IgD-negative memory B cell (primary cell): Measurements from ENCODE around the gene GATAD1. TPM values are rescaled to one million over a fixed set of nuclear protein-coding genes. Genes with fewer than 3 reads are reported as not detected.

ENCODE experiments used
- H3K27ac Mint-ChIP-seq, 3 donors: one replicate each; pipeline ENCODE4 v1.8.0; 2020 to 2022; ENCODE audit warnings: mild to moderate bottlenecking in 3 of 3, mixed read lengths in 3 of 3, moderate library complexity in 1 of 3
- H3K27me3 Mint-ChIP-seq: one replicate; pipeline ENCODE4 v1.8.0; 2021; ENCODE audit warnings: mixed read lengths
- H3K36me3 Mint-ChIP-seq: one replicate; pipeline ENCODE4 v1.8.0; 2020; ENCODE audit warnings: mild to moderate bottlenecking, mixed read lengths
- H3K4me1 Mint-ChIP-seq, 3 donors: one replicate each; pipeline ENCODE4 v1.8.0; 2020 to 2022; ENCODE audit warnings: mixed read lengths in 3 of 3, mild to moderate bottlenecking in 1 of 3
- H3K4me3 Mint-ChIP-seq, 4 donors: one replicate each; pipeline ENCODE4 v1.8.0; 2020 to 2022; ENCODE audit warnings: mild to moderate bottlenecking in 4 of 4, mixed read lengths in 4 of 4, moderate library complexity in 3 of 4
- H3K9me3 Mint-ChIP-seq, 3 donors: one replicate each; pipeline ENCODE4 v1.8.0; 2020 to 2021; ENCODE audit warnings: mixed read lengths in 3 of 3, mild to moderate bottlenecking in 1 of 3
- polyA plus RNA-seq: library from polyadenylated mRNA; unstranded; fragments of 300-500 nt; fragmentation: Illumina TruSeq; gene quantifications from one replicate; pipeline ENCODE4 v1.2.3, GENCODE V29; 2021

The GATAD1 gene
- polyA plus RNA-seq, 1 donor from 2014 or later = 19.0 TPM

DNA sequence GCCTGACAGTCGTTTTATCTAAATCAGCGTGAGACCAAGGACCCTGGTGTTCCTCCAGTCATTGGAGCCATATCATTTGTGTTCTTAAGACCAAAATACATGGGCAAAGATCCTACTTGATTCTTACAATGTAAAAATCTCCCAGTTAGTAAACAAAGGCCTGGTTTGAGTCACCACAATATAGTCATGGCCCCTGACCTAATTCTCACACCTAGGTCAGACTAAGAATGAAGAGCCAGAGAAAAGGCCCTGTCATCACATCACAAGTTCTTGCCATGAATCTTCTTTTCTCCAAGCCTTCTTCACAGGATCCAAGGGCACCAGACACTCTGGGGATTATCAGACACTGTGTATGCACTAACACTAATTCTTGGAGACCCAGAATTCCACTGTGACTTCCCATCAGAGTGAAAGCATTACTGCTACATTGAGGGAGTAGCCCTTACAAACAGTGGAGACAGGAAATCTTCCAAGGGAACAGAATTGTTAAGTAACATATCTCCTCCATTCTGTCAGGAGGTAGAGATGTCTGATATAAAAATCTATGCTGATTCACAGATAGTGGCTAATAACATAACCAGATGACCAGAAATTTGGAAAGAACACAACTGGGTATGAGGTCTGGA lies 38.1 kb downstream of the GATAD1 start:
- Mint-ChIP-seq H3K4me1 (no peaks in the 10 kb centered on the region), H3K27me3 (no peaks in the 10 kb centered on the region), H3K27ac (no peak overlapping the region), H3K9me3 (no peaks in the 10 kb centered on the region), H3K4me3 (no peak overlapping the region), H3K36me3 (no peaks in the 10 kb centered on the region)

DNA sequence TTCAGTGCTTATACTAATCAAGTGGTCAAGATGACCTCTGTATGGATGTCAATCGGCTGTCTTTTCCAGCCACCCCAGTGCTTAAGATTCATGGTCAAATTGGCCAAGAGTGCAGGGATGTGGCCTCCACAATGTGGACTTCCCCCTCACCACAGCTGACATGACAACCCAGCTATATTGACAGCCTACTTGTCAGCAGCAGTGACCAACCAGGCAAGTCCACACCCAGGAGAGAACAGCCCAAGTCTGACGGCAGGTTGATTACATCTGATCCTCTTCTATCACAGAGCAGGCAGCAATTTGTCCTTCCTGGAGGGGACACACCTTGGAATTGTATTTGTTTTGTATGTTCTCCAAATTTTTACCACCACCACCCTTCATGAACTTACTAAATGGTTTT lies 38.7 kb downstream of the GATAD1 start:
- Mint-ChIP-seq H3K27ac (no peak overlapping the region), H3K4me1 (no peaks in the 10 kb centered on the region), H3K4me3 (no peak overlapping the region), H3K36me3 (peaks cover 1% of the 10 kb centered on the region), H3K27me3 (no peaks in the 10 kb centered on the region), H3K9me3 (no peaks in the 10 kb centered on the region)

- Mint-ChIP-seq H3K36me3 (peaks cover 3% of the 10 kb centered on the region), H3K9me3 (no peaks in the 10 kb centered on the region), H3K27me3 (no peaks in the 10 kb centered on the region), H3K27ac (no peak overlapping the region), H3K4me1 (no peaks in the 10 kb centered on the region), H3K4me3 (no peak overlapping the region)
These were observed 40.5 kb downstream of the GATAD1 start for GRCh38 chr7:92487804-92488203.

GRCh38 chr7:92489634-92490033 lies 42.4 kb downstream of the GATAD1 start:
- Mint-ChIP-seq H3K9me3 (no peaks in the 10 kb centered on the region), H3K36me3 (peaks cover 5% of the 10 kb centered on the region), H3K4me1 (no peaks in the 10 kb centered on the region), H3K27me3 (no peaks in the 10 kb centered on the region), H3K27ac (no peak overlapping the region), H3K4me3 (no peak overlapping the region)

DNA sequence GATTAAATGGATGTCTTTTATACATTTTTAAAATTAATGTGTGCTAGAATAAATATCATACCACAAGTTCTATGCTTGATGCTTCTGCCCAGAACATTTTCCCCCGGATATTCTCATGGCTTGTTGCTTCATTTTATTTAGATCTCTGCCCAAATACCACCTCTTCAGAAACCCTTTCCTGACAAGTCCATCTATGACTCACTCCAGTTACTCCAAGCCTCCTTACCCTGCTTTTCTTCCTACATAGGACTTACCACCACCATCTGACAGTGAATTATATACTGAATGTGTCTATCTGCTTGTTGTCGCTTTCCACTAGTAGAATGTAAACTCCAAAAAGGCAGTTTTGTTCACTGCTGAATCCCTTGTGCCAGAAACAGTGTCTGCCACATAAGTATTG lies 49.6 kb downstream of the GATAD1 start:
- H3K27ac Mint-ChIP-seq = no peak overlapping the region
- H3K9me3 Mint-ChIP-seq = no peaks in the 10 kb centered on the region
- H3K4me3 Mint-ChIP-seq = no peak overlapping the region
- no peaks in the 10 kb centered on the region for H3K4me1 Mint-ChIP-seq
- peaks cover 4% of the 10 kb centered on the region for H3K36me3 Mint-ChIP-seq
- H3K27me3 Mint-ChIP-seq = no peaks in the 10 kb centered on the region

DNA sequence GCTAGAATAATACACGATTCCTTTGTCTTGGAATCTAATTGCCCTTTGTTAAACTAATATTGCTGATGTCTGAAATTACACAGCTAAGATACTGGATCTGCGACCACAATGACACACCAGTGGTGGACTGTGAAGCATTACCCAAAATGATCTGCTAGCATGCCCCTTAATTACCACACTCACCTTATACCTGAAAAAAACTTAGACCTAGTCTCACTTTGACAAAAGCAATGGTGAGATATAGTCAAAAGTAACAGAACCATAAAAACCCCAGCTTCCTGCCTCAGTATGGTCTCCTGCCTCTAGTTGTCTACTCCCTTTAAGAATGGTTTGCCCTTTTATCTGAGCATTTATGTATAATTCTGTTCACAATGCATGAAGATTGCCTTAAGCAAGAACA lies 51.3 kb downstream of the GATAD1 start:
- peaks cover 4% of the 10 kb centered on the region for H3K36me3 Mint-ChIP-seq
- H3K9me3 Mint-ChIP-seq = no peaks in the 10 kb centered on the region
- H3K27me3 Mint-ChIP-seq = no peaks in the 10 kb centered on the region
- peak overlapping the region in 1 of 3 donors; percentile 87 for H3K27ac Mint-ChIP-seq
- no peaks in the 10 kb centered on the region for H3K4me1 Mint-ChIP-seq
- no peak overlapping the region for H3K4me3 Mint-ChIP-seq

- H3K9me3 Mint-ChIP-seq = no peaks in the 10 kb centered on the region
- H3K27ac Mint-ChIP-seq = no peak overlapping the region
- no peaks in the 10 kb centered on the region for H3K4me1 Mint-ChIP-seq
- H3K27me3 Mint-ChIP-seq = no peaks in the 10 kb centered on the region
- H3K4me3 Mint-ChIP-seq = no peak overlapping the region
- H3K36me3 Mint-ChIP-seq = peaks cover 4% of the 10 kb centered on the region
These were observed 56.5 kb downstream of the GATAD1 start for GRCh38 chr7:92503767-92504166.

- no peak overlapping the region for H3K27ac Mint-ChIP-seq
These were observed 57.3 kb downstream of the GATAD1 start for GRCh38 chr7:92504563-92504962.

DNA sequence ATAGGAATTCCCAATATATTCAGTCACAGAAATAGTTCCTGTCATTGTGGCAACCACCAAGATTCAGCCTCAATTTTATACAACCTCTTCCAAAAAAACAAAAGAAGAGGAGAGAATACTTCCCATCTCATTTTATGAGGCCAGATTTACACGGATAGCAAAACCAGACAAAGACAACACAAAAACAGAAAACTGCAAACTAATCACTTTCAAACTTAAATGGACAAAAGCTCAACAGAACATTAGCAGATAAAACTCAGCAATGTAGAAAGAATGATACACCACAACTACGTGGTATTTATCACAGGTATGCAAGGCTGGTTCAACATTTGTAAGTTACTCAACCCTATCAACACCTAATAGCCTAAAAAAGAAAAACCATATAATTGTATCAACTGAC lies 59.1 kb downstream of the GATAD1 start:
- no peak overlapping the region for H3K27ac Mint-ChIP-seq
- no peaks in the 10 kb centered on the region for H3K4me1 Mint-ChIP-seq
- H3K36me3 Mint-ChIP-seq = peaks cover 3% of the 10 kb centered on the region
- no peaks in the 10 kb centered on the region for H3K9me3 Mint-ChIP-seq
- no peaks in the 10 kb centered on the region for H3K27me3 Mint-ChIP-seq
- no peak overlapping the region for H3K4me3 Mint-ChIP-seq

More at GRCh38 chr7:92504563-92504962, 57.3 kb downstream of the GATAD1 start:
- Mint-ChIP-seq H3K9me3 (no peaks in the 10 kb centered on the region), H3K4me3 (no peak overlapping the region), H3K36me3 (peaks cover 3% of the 10 kb centered on the region), H3K4me1 (no peaks in the 10 kb centered on the region), H3K27me3 (no peaks in the 10 kb centered on the region)

GRCh38 chr7:92508946-92509345 lies 61.7 kb downstream of the GATAD1 start:
- H3K27me3 Mint-ChIP-seq = no peaks in the 10 kb centered on the region
- no peaks in the 10 kb centered on the region for H3K9me3 Mint-ChIP-seq
- H3K4me1 Mint-ChIP-seq = no peaks in the 10 kb centered on the region

More at GRCh38 chr7:92508946-92509345, 61.7 kb downstream of the GATAD1 start:
- Mint-ChIP-seq H3K36me3 (peaks cover 3% of the 10 kb centered on the region), H3K27ac (no peak overlapping the region), H3K4me3 (no peak overlapping the region)

Other genes with a start within 250 kb of the GATAD1 start
- 15.6 TPM for gene KRIT1, start 201.6 kb upstream of the GATAD1 start, polyA plus RNA-seq
- gene ANKIB1, start 201.5 kb upstream of the GATAD1 start, polyA plus RNA-seq = 4.4 TPM
- 0.06 TPM for gene ERVW-1, start 30.5 kb downstream of the GATAD1 start, polyA plus RNA-seq
- gene PEX1, start 81.0 kb downstream of the GATAD1 start, polyA plus RNA-seq = 6.2 TPM
- 26.6 TPM for gene RBM48, start 81.3 kb downstream of the GATAD1 start, polyA plus RNA-seq
- gene FAM133B, start 142.9 kb downstream of the GATAD1 start, polyA plus RNA-seq = 30.9 TPM